GM19467 (cell line): Measurements from ENCODE around the gene PARP16.
"Not testable (repeated sequence)": the region's sequence is repeated elsewhere in the genome, so short reads cannot be mapped to it uniquely, and the experiment has no call there.

ENCODE experiments used
- ATAC-seq: cut with Tn5 transposase; IDR thresholded peaks from one replicate; pipeline ENCODE4 v1.9.1; 2021; ENCODE audit warnings: mild to moderate bottlenecking, moderate library complexity; ENCODE audit not compliant: unreplicated experiment

Gene PARP16

DNA sequence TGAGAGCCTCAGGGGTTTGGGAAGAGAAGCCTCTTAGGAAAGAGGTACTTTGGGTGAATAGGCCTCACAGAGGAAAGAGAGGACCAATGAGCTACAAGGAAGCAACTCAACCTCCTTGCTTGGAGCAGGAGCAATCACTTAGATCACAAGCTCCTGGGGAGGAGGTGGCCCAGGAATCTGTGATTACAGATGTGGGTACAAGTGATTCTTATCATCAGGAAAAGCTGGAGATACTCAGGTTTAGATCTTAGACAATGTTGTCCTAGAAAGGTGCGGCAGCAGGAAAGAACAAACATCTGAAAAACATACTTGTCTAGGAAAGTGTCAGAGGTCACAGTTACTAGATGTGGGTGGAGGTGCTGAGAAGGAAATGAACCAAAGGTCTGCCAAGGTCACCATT is 8.2 kb downstream of the PARP16 start:
- no peak for ATAC-seq

DNA sequence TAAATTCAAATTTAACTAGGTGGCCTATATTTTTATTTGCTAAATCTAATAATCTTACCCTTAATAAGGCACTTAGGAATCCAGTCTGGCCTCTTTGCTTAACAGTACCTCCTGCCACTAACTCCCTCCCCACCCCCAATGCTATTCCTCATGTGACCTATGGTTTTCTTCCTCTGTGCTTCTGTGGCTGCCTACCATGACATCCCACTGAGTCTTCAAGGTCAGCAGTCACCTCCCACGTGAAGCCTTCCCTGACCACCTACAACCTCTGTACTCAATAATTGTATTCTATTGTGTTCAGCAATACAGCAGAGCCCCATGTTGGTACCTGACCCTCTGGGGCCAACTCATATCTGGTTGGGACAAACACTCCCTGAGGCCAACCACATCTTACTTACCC is 9.7 kb downstream of the PARP16 start:
- ATAC-seq = no peak

- ATAC-seq = no peak
These were observed 11.0 kb downstream of the PARP16 start for GRCh38 chr15:65275728-65276126.

GRCh38 chr15:65275104-65275727 is 11.5 kb downstream of the PARP16 start:
- ATAC-seq = no peak

DNA sequence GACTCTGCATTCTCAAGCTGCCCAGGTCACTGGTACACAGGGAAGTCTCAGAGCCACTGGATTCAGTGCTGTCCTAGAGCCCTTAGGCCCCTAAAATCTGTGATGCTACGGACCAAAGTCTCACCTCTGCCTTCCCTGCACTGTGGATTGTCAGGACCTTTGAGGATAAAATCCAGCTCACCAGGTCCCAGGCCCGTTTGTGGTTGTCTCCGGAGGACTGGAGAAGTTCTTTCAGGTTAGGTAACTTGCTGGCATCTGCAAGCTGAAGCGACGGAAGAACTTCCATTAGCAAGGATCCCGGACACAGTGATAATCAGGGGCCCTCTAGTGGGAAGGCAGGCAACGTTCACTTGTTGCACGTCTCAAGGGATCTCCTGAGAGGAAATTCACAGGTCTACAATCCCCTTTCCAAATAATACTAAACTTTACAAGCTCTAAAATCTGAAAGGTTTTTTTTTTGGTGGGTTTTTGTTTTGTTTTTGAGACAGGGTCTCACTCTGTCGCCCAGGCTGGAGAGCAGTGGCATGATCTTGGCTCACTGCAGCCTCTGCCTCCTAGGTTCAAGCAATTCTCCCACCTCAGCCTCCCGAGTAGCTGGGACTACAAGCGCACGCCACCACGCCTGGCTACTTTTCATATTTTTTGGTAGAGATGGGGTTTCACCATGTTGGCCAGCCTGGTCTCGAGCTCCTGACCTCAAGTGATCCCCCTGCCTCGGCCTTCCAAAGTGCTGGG is 15.7 kb downstream of the PARP16 start:
- ATAC-seq = not testable (repeated sequence)

DNA sequence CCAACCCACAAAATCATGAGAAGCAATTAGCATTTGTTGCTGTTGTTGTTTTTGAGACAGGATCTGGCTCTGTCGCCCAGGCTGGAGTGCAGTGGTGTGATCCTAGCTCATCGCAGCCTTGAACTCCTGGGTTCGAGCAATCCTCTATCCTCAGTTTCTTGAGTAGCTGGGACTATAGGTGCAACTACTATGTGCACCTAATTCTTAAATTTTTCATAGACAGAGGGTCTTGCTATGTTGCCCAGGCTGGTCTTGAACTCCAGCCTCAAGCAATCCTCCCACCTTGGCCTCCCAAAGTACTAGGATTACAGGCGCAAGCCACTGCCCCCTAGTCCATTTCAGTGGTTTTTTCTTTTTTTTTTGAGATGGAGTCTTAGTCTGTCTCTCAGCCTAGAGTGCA is 18.3 kb downstream of the PARP16 start:
- no peak for ATAC-seq

- no peak for ATAC-seq
These were observed 20.2 kb downstream of the PARP16 start for GRCh38 chr15:65266469-65266868.

DNA sequence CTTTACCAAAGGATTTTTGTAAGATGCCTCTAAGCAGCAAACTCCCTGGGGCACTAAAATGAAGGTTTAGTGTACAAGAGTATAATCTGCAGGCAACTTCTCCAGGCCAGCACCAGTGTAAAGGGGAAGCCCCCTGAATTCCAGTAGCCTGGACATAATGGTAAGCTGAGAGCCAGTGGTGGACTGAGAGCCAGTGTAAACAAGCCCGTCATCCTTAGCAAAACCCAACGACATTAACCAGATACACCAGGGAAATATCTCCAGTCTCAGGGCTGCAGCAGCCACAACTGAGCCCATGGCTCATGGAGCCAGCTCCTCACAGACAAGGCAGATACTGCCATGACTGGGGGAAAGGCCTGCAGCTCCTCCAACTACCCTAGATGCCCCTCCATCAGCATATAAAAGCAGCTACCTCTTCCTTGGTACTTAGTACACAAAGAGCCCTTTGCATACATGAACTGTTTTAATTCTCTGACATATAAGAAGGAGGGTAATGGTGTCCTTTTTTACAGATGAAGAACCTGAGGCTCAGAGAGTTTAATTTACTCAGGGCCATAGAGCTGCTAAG is 21.7 kb downstream of the PARP16 start:
- ATAC-seq = no peak

DNA sequence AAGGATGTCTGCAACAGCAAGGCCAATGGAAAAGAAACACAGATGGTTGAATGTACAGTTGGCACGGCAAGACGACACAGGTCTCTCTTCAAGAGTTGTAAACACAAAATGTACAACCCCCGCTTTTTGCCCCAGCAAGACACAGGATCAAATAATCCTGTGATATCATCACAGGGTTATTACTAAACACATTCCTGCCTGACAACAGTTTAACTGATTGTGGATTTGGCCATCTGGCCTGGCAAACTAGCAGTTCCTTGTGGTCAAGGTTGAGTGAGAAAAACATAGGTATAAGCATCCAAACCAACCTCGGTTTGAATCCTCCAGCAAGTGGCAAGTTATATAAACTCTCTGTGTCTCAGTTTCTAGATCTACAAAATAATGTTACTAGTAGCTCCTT is 23.4 kb downstream of the PARP16 start:
- no peak for ATAC-seq

- no peak for ATAC-seq
These were observed 25.7 kb downstream of the PARP16 start for GRCh38 chr15:65260968-65261367.

DNA sequence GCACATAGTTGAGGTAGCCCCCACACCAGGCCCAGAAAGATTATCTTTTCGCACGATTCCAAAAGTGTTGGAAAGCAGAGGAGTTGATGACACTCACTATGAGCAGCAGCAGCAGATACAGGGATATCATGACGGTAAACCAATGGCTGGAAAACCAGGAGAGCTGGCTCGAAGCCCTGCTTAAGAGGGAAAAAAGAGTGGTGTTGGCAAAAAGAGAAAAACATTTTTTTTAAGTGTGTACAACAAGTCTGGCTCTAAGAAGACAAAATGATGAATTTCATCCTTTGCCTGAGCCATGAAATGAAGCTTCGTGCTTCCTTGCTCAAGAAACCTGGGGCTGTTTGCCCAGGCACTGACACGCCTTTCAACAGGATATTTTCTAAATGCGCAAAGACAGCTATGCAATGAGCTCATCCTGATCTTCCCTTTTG is 27.3 kb downstream of the PARP16 start:
- no peak for ATAC-seq

GRCh38 chr15:65258375-65259262 is 28.1 kb downstream of the PARP16 start:
- no peak for ATAC-seq

GRCh38 chr15:65255486-65256140 is 31.1 kb downstream of the PARP16 start:
- ATAC-seq = no peak

DNA sequence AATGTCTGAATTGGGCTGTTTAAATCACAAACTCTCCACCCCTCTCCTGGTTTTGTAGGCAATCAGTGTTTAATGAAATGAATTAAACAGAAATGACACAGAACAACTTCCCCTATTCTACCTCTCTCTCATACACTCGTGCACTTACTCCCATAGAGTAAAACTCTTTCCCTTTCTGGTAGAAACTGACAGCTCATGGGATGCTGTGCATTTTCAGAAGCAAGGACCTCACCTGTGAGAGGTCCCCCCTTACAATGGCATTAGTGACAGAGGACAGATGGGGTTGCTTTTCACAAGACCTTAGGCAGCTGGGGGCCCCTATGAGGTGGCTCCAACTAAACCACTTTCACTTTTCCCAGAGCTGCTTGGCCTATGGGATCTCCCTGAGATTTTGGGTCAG is 31.9 kb downstream of the PARP16 start:
- no peak for ATAC-seq

GRCh38 chr15:65254356-65254755 is 32.3 kb downstream of the PARP16 start:
- ATAC-seq = no peak

DNA sequence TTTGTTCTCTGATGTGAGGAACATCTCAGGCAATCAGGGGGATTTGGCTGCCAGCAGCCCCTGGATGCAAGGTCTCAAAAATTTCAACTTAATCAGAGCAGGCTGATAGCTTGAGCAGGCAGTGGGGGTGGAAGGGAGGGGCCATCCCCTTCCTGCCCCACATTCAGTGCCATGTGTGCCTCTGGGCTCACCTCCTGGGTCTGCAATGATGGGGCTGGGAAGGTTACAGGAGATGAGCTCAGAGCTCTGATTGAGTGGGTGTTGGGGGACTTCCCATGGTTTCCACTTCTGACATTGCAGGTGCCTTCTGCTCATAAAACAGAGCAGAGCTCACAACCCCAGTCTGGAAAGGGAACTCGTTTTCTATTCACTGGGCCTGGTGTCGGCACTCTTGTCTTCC is 37.0 kb downstream of the PARP16 start:
- no peak for ATAC-seq

- ATAC-seq = no peak
These were observed 38.0 kb downstream of the PARP16 start for GRCh38 chr15:65248511-65249255.

DNA sequence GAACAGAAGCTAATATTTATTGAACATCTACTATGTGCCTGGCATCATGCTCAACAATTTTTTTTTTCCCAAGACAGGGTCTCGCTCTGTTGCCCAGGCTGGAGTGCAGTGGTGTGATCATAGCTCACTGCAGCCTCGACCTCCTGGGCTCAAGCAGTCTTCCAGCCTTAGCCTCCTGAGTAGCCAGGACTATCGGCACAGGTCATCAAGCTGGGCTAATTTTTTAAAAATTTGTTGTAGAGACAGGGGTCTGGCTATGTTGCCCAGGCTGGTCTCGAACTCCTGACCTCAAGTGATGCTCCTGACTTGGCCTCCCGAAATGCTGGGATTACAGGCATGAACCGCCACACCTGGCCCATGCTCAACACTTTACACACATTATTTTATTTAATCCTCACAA is 39.7 kb downstream of the PARP16 start:
- no peak for ATAC-seq

GRCh38 chr15:65246026-65246714 is 40.5 kb downstream of the PARP16 start:
- no peak for ATAC-seq
